ENCODE results near the gene JPH3.
"Not testable (repeated sequence)": the region's sequence is repeated elsewhere in the genome, so short reads cannot be mapped to it uniquely, and the experiment has no call there.

Gene JPH3

GRCh38 chr16:87715231-87715630, 112.9 kb downstream of the JPH3 start:
- DNase-seq (ENCODE audit: low spot score), result no peak

- no peak for DNase-seq (ENCODE audit: low spot score)
These were observed 113.3 kb downstream of the JPH3 start for GRCh38 chr16:87715658-87716057.

- DNase-seq (ENCODE audit: low spot score), result not testable (repeated sequence)
These were observed 116.5 kb downstream of the JPH3 start for GRCh38 chr16:87718831-87719230.

- DNase-seq (ENCODE audit: low spot score), result no peak
These were observed 118.1 kb downstream of the JPH3 start for GRCh38 chr16:87720446-87720845.

- DNase-seq (ENCODE audit: low spot score), result no peak
These were observed 119.6 kb downstream of the JPH3 start for GRCh38 chr16:87721622-87722585.

- no peak for DNase-seq (ENCODE audit: low spot score)
These were observed 120.4 kb downstream of the JPH3 start for GRCh38 chr16:87722590-87723225.

GRCh38 chr16:87723226-87723623, 120.9 kb downstream of the JPH3 start:
- peak; percentile 62 for DNase-seq (ENCODE audit: low spot score)

- DNase-seq (ENCODE audit: low spot score), result peak; percentile 64
These were observed 122.4 kb downstream of the JPH3 start for GRCh38 chr16:87724490-87725291.

- DNase-seq (ENCODE audit: low spot score), result peak; percentile 79
These were observed 123.4 kb downstream of the JPH3 start for GRCh38 chr16:87725596-87726235.

GRCh38 chr16:87726577-87726976, 124.3 kb downstream of the JPH3 start:
- DNase-seq (ENCODE audit: low spot score), result not testable (repeated sequence)

- no peak for DNase-seq (ENCODE audit: low spot score)
These were observed 125.0 kb downstream of the JPH3 start for GRCh38 chr16:87727346-87727745.

GRCh38 chr16:87728026-87728425, 125.7 kb downstream of the JPH3 start:
- no peak for DNase-seq (ENCODE audit: low spot score)

- no peak for DNase-seq (ENCODE audit: low spot score)
These were observed 127.1 kb downstream of the JPH3 start for GRCh38 chr16:87729266-87729954.

GRCh38 chr16:87731607-87732006, 129.3 kb downstream of the JPH3 start:
- no peak for DNase-seq (ENCODE audit: low spot score)

GRCh38 chr16:87733190-87733589, 130.9 kb downstream of the JPH3 start:
- DNase-seq (ENCODE audit: low spot score), result peak; percentile 9

GRCh38 chr16:87734644-87735043, 132.3 kb downstream of the JPH3 start:
- DNase-seq (ENCODE audit: low spot score), result no peak

GRCh38 chr16:87735270-87736007, 133.1 kb downstream of the JPH3 start:
- DNase-seq (ENCODE audit: low spot score), result no peak

GRCh38 chr16:87736008-87736382, 133.7 kb downstream of the JPH3 start:
- DNase-seq (ENCODE audit: low spot score), result no peak

GRCh38 chr16:87739801-87740200, 137.5 kb downstream of the JPH3 start:
- DNase-seq (ENCODE audit: low spot score), result no peak

- DNase-seq (ENCODE audit: low spot score), result no peak
These were observed 138.1 kb downstream of the JPH3 start for GRCh38 chr16:87740441-87740840.

Data from SW480 (cell line).